ENCODE results near the gene QRICH2.
"Not testable (repeated sequence)": the region's sequence is repeated elsewhere in the genome, so short reads cannot be mapped to it uniquely, and the experiment has no call there.

Gene QRICH2

DNA sequence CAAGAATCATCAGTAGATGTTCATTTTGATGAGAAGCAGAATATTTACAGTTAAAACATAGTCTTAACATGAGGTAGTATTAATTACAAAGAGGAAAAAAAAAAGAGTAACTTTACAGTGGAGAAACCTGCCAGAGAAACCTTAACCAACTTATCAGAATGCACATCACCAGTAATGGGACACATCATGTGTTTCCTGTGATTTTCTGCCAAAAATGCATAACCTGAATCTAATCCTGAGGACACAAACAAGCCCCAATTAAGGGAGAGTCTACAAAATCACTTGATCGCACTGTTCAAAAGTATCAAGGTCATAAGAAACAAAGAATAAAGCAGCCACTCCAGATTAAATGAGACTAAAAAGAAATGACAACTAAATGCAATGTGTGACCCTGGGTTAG, 18.2 kb upstream of the QRICH2 start:
- no peak for DNase-seq

DNA sequence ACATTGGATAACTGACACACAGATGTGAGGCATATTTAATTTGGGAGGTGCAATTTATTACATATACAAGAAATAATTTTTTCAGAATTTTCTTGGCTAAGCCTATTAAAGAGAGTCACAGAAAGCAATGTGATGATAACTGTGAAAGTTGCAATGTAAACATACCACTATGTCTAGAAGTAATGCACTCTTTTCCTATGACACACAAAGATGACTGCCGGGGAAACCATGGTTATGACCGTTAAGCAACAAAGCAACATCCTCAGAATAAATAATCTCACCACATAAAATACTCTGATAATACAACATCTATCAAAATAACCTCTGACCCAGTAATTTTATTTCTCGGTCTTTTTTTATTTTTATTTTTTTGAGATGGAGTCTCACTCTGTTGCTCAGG, 10.5 kb upstream of the QRICH2 start:
- DNase-seq = no peak

DNA sequence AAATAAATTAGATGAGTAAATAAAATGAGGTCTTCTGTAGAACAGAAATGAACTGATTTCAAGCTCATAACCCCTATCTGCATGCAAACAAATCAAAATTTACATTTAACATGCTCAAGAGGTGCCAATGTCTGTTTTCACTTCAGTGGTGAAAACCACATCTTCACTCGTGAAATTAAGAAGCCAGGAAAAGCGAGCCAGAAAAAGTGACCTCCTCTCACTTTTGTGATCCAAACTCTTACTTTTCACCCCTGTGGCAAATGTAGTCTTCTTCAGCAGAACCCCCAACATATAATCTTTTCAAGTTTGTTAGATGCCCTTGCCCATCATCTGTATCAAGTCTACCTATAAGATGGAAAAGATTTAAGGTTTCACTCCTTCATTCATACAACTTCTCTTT, 9.5 kb upstream of the QRICH2 start:
- DNase-seq = no peak

DNA sequence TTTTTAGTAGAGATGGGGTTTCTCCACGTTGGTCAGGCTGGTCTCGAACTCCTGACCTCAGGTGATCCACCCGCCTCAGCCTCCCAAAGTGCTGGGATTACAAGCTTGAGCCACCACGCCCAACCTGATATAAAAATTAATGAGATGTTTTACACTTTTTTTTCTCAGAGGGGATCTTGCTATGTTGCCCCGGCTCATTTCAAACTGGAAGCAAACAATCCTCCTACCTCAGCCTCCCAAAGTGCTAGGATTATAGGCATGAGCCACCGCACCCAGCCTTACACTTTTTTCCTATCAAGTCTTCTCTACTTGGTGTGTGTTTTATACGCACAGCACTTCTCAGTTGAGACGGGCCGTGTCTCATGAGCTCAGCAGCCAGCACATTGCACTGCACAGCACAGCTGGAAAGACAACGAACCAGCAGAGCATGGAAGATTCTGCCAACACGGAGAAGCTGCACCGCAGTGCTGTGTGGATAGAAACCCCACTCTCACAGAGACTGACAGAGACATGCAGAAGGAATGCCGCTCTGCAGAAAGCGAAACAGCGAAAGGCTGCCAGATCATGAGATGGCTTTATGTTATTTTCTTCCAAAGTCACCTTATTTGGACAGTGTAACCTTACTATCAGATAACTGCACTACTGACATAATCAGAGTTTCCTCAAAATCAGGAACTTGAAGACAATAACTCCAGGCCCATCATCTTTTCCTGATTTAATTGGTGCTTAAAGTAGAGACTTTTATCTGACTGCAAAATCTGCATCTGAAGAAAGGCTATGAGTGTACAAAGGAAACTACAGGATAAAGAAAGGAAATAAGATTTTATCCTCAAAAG, 6.5 kb upstream of the QRICH2 start:
- DNase-seq = no peak

DNA sequence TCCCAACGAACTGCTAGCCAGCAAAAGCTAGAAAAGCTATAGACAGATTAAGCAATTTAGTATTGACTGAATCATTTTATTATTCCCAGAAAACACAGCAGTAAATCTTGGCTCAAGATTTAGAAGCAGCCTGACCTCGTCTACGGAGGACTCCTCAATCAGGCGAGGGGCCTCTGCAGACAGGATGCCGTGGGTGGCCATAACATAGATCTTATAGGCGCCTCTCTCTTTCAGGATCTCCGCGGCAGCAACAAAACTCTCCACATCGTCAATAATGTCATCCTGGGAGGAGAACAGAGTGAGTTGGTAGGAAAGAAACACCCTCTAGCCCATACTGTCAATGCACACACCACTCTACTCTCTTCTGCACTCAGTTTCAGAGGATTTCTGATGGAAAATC, 4.7 kb upstream of the QRICH2 start:
- DNase-seq = no peak

DNA sequence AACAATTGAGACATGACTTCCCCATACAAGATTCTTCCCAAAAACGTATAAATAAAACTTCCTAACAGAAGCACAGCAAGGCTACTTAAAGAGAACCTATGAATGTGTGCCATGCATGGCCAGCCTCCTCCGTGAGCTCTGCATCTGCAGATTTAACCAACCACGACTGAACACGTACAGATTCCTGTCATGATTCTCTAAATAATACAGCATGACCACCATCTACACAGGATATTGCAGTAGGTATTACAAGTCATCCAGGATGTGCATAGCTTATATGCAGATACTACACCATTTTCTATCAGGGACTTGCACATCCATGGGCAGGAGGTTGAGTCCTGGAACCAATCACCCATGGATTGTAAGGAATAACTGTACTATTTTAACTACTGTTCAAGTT, 1.4 kb upstream of the QRICH2 start:
- no peak for DNase-seq

DNA sequence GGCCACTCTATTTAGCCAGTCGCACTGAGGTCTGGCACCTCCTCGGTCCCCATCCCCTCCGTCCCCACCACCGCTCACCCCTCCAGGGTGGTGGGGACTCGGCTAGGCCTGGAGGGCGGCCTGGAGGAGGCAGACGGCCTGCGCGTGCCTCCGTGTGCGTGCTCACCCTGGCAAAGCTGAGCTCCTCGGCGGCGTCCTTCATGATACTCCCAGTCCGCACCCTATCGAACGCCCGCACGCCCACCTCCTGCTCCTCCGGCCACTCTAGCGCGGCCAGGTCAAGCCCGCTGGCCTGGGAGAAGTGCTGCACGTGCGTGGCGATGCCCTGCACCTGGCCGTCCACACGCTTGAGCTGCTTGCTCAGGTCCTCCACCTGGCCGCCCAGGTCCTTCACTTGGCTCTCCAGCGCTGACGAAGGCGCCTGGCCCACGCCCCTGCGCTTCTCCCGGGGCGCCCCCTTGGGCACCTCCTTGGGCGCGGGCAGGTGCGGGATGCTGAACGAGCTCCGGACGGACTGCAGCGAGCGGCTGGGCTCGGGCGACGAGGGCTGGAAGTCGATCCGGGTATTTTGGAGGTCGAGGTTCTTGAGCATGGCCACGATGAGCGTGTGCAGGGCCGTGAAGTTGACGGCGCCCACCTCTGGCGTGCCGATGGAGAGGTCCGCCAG, 644 bp downstream of the QRICH2 start:
- no peak for DNase-seq

DNA sequence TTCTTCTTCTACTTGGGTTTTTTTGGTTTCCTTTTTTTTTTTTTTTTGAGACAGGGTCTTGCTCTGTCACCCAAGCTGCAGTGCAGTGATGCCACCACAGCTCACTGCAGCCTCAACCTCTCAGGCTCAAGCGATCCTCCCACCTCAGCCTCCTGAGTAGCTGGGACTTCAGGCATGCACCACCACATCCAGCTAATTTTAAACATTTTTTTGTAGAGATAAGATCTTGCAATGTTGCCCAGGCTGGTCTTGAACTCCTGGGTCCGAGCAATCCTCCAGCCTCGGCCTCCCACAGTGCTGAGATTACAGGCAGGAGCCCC, 3.0 kb downstream of the QRICH2 start:
- not testable (repeated sequence) for DNase-seq

DNA sequence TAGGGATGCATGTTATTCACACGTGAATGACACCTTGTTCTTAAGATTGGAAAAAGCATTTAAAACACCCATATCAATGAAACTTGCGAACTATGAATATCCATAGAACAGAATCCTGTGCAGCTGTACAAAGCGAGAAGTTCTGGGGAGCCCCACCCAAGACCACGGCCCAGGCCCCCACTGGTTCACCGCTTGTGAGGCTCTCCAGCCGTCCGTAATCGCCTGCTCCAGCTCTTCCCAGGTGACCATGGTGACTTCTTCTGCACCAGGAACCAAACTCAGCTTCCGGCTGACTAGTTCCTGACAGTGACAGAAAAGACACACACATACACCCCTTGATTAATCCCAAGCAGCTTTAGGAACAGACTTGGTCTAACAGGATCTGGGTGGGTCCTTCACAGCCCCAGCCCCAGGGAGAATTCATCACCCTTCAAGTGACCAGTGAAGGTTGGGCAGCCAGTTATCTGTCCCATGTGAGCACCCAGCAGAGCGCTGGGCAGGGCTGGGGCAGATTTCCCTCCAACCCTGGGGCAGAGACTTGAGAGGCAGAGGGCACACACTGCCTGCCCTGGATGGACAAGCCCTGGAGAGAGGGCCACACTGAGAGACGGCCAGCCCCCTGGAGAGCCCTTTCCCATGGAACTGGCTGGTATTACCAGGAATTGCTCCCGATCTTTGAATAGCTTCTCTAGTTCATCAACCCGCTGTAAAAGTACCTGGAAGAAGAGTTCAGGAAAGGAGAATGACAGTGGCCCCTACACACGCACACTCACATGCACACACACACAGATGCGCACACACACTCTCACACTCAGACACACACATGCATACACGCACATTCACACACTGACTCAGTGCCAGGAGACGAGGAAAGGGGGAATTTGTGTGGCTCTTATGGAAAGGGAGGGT, 3.6 kb downstream of the QRICH2 start:
- no peak for DNase-seq

DNA sequence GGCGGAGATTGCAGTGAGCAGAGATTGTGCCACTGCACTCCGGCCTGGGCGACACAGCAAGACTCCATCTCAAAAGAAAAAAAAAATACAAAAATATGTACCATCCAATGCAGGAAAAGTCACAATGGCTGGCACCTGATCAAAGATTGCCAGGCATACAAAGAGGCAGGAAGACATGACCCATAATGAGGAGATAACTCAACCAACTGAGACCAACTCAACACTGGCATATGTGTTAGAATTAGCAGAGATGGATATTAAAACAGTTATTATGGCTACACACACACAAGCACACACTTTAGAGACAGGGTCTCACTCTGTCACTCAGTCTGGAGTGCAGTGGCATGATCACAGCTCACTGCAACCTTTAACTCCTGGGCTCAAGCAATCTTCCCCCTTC, 10.6 kb downstream of the QRICH2 start:
- no peak for DNase-seq

DNA sequence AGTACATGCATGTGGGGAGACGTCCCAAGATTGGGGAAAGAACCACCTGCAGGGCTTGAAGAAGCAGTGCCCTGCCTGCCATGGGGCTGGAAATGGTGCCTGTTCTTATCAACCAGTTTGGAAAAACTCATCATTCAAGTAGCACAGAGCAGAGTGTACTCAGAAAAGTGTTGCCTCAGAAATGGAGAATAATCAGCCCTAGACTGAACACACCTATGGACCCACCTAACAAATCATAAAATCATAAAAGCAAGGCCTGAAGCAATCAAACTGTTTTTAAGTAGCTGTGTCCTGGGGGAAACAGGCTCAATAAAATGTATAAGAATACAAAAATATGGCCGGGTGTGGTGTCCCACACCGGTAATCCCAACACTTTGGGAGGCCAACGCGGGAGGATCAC, 11.2 kb downstream of the QRICH2 start:
- DNase-seq = no peak

DNA sequence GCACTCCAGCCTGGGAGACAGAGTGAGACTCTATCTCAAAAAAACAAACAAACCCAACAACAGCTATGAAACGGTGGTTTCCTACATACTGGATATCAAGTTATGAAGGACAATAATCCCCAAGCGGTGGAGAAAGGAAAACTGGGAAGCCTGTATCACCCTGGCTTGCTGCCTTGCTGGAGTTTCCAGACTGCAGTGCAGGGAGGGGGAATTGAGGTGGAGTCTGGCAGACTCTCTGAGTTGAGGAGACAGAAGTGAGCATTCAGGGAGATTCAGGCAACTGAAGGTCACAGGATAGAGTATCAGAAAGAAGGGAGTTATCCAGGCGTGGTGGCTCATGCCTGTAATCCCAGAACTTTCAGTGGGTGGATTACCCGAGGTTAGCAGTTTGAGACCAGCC, 11.9 kb downstream of the QRICH2 start:
- DNase-seq = no peak

DNA sequence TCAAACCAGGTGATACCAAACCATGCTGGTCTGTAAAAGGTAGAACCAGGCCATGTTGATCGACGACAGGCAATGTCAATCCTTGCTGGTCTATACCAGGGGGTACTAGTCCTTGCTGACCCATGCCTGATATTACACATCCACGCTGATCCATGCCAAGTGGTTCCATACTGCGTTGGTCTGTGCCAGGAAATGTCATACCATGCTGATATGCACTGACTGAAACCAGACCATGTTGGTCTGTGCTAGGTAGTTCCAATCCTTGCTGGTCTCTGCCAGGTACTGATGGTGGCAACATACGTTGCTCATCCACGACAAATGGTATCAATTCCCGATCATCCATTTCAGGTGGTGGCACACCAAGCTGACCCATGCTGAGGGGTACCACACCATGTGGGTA, 15.0 kb downstream of the QRICH2 start:
- no peak for DNase-seq

DNA sequence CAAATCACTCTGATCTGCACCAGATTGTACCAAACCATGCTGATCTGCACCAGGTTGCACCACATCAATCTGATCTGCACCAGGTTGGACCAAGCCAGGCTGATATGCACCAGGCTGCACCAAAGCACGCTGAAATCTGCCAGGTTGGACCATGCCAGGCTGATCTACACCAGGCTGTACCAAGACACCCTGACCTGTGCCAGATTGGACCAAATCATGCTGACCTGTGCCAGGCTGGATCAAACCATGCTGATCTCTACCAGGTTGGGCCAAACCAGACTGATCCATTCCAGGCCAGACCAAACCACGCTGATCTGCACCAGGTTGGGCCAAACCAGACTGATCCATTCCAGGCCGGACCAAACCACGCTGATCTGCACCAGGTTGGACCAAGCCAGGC, 15.5 kb downstream of the QRICH2 start:
- DNase-seq = no peak

DNA sequence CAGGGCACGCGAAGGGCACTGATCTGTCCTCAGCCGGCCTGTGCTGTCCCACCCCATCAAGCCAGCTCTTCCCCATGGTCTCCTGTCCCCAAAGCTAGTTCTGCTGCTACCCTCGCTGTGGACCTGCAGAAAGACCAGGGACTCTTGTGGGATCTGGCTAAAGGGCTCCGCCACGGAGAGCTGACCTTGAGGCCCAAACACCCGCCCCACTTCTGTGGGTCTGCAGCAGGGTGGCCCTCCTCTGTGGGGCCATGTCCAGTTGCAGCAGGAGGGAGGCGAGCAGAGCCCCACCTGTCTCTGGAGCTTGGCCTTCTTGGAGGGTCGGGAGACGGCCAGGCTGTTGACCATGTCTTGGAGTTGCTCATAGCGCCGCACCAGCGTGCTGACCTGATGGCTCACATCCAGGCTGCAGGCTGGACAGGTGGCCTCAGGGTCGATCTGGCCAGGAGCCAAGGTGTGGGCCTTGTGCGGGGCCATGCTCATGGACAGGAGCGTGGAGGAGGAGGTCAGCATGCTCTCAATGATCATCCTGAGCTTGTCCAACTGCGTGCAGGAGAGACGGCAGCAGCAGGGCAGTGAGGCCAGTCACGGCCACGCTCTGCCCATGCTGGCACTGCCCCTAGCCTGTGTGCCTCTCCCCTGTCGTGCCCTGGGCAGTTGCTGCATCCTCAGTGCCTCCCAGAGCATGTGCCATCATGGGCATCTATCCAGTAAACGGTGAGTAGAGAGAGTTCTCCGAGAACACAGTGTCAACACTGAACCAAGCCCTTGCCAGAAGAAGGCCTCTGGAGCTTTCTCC, 26.3 kb downstream of the QRICH2 start:
- no peak for DNase-seq

DNA sequence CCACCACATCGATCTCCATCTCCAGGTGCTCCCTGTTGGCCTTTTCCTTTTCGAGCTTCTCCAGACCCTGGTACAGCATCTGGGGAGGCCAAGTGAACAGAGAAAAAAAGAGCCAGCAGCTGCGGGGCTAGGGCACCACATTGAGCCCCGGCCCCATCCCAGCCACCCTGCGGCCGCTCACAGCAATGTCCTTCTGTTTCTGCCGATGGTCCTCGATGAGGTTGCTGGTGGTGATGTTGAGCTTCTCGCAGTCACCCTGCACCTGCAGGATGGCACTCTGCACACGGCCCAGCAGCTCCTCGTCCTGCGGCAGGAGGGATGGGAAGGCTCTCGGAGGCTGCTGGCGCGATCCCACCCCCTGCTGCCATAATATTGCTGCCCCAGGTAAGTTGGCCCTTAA, 27.4 kb downstream of the QRICH2 start:
- no peak for DNase-seq

DNA sequence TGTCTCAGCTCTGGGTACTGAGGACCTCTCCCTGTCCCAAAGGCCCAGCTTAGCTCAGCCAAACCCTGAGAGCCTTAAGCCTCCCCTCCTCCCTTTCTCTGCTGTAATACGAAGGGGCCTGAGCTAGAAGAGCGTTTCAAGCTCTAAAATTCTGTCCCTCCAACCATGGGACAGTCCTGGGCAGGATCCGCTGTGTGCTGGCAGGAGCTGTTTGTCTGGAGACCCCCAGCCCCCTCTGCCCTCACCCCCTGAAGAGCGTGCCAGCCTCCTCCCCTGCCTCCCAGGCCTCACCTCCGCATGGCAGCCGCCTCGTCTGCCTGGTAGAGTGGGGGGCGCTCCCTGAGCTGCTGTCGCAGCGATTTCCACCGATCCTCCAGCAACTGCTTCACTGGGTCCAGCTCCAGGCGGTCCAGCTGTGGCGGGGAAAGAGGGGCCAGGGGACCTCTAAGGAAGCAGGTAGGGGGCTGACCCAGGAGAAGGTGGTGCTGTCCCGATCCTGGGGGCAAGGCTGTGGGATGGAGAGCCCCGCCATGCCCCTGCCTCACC, 28.3 kb downstream of the QRICH2 start:
- DNase-seq = no peak

DNA sequence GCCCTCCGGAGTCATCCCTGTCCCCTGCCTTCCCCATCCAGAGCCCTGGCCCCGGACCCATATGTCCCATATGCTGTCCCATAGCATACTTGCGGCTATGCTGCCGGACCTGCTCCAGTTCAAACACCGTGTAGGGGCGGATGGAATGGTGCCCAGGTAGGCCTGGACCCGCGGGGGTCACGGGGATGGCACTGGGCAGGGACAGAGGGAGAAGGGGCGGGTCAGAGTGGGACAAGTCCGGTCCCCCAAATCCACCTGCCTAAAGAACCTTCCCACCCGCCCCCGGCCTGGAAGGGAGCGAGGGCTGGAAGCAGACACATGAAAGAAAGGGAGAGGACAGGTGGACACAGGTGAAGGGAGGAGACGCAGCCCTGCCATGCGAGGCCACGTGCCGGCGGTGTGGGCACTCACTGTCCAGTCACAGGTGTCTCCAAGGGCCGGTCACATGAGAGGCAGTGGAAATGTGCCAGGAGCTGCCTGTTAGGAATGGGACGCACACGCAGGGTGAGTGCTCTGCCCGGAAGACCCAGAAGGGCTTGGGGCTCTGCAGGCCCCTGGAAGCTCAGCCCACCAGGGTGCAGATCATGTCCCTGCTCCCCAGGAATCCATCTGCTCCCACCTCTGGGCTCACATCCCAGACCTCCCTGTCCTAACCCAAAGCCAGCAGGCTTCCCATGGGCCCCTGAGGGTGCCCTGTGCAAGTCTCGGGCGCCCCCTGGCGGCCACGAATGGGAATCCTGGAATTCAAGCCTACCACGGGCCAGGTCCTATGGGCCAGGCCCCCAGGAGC, 28.9 kb downstream of the QRICH2 start:
- peak; percentile 63 to 84 (median 75) for DNase-seq

DNA sequence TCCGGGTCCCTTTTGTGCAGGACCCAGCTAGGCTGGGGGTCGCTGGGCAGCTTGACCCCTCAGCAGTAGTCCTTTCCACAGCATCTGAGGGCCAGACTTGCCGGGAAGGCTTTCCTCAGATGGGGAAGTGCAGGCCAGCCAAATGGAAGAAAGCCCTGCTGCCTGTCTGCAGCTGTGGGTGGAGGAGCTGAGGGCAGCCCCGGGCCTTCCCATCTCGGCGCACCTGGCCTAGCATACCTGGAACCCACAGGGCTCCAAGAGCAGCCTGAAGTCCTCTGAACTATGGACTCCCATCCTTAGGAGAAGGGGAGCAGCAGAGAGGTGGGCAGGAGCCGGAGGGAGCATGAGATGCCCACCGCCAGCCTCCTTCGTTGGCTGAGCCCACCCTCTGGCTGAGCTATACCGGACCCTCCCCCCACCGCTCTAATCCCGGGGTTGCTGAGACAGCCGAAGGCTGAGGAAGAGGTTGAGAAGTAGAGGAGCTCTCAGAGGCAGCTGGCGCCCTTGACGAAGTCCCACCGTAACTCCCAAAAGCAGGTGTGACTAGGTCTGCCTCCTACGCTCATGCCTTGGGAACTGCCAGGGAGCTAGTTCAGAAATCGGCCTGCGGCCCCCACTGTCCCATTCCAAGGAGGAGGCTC, 29.7 kb downstream of the QRICH2 start:
- no peak for DNase-seq

DNA sequence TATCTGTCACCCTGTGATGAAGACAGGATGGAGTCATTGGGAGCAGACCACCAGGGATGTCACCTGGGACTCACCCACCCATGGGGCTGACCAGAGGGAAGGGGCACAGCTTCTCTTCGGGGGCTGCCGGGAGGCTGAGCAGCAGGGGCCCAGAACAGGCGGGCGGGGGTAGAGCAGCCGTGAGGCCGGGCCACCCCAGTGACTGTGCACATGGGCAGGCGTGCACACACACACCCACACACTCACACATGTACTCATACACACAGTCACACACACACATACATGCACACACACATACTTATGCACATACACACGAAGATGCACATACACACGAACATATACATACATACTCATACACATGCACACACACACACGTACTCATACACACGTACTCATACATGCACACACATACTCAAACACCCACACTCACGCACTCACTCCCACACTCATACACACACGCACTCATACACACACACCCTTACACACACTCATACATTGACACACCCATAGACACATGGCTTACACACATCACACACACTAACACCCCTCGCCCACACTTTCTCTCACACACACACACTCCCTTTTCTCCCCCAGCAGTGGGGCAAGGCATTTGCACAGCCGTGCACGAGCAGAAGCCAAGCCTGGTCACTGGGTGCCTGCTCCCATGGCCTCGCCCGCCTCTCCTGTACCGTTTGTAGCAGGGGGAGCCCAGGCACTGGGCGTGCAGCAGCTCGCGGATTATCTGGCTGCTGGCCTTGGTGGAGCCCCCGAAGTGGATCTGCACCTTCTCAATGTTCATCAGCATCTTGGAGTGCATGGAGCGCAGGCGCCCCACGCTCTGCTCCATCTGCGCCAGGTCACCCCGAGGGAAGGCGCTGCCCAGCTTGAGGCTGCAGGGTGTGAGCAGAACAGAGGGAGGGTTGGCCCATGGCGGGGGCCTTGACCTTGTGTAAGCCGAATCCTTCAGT, 30.5 kb downstream of the QRICH2 start:
- DNase-seq = peak in 1 of 5 donors; percentile 18

Data from T-helper 1 cell (primary cell).